DMS153 treated with DMSO at 0.1 percent for 48 hours (cell line): ENCODE data around the gene CNOT6.

Experiments used
- DNase-seq: peaks from one replicate; lab custom pipeline; 2025; ENCODE audit not compliant: unreplicated experiment; lab: John Stamatoyannopoulos, UW

CNOT6 gene

DNA sequence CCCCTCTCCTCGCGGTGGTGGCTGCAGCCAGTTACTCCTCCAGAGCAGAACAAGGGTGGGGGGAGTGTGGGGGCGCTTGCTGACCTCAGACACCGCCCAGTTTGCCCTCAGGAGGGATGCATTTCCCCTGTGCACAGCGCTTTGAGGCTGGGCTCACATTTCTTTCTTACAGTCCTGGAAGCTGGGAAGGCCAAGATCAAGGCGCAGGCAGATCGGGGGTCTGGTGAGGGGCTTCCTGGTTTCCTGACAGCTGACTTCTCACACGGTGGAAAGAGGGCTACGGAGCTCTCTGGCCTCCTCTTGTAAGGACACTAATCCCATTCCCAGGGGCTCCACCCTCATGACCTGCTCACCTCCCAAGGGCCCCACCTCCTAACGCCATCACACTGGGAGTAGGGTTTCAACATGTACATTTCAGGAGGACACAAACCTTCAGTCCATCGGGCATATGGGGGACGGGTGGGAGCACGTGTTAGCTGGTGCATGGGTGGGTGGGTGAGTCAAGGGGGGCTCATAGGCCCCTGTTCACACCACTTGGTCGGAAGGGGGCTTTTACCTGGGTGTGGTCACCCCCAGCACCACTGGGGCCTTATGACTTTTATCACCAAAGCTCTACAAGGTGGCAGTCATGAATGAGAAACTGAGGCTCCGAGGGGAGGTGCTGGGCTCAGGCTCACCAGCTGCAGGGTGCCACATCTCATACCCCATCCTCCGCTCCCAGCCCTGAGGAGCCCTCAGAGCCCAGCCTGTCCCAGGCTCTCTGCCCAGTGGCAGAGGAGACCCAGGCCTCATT lies 104.8 kb downstream of the CNOT6 start:
- no peak for DNase-seq

DNA sequence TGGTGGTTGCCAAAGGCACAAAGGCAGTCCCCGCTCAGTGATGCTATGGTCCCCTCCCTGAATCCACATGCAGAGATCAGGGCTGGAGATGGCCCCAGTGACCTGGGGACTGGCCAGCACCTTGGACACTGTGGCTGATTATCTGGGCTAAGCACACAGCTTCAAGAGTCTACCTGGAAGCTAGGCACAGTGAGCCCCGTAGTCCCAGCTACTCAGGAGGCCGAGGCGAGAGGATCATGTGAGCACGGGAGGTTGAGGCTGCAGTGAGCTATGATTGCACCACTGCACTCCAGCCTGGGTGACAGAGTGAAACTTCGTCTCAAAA lies 105.4 kb downstream of the CNOT6 start:
- DNase-seq = no peak

DNA sequence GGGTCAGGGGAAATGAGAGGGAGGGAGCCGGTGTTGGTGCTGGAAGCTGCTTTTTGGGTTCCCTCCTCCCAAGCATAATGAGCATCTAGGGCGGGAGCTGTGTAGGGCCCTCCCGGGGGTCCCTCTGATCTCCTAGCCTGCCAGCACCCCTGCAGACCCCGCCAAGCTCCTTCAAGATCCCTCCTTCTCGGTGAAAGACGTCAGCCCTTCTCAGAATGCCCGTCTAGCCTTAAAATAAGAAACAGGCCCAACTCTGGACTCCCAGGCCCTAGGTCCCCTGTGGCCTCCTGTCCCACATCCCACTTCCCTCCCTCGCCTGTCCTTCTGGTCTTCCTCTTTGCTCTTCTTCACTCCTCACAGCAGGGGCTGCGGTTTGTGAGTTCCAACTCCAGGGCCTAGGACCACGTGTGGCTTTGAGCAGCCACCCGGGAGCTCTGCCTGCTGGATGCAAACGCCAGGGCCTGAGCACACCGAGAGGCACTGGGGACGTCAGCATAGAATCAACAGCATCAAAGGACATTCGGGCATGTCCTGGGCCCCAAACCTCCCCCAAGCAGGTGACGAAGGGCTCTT lies 105.9 kb downstream of the CNOT6 start:
- no peak for DNase-seq

DNA sequence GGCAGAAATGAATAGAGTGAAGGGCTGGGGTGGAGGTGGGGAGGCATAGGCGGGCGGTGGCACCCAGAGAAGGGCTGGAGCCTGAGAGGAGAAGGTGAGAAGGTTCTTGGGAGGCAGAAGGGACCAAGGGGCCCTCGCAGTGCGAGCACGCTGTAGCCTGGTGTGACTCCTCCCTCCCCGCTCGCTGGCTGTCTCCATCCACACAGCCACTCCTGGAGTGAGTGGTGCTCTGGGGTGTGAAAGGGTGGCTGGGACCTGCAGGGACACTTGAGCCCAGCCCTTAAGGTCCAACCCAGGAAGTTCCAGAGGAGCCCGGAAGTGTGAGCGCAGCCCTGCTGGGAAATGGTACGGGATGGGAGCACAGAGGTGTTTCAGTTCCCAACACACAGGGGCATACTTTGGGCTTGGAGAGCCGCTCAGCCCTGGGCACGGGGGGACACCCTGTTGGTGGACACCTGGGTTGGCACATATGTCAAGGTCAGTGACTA lies 106.4 kb downstream of the CNOT6 start:
- DNase-seq = no peak

DNA sequence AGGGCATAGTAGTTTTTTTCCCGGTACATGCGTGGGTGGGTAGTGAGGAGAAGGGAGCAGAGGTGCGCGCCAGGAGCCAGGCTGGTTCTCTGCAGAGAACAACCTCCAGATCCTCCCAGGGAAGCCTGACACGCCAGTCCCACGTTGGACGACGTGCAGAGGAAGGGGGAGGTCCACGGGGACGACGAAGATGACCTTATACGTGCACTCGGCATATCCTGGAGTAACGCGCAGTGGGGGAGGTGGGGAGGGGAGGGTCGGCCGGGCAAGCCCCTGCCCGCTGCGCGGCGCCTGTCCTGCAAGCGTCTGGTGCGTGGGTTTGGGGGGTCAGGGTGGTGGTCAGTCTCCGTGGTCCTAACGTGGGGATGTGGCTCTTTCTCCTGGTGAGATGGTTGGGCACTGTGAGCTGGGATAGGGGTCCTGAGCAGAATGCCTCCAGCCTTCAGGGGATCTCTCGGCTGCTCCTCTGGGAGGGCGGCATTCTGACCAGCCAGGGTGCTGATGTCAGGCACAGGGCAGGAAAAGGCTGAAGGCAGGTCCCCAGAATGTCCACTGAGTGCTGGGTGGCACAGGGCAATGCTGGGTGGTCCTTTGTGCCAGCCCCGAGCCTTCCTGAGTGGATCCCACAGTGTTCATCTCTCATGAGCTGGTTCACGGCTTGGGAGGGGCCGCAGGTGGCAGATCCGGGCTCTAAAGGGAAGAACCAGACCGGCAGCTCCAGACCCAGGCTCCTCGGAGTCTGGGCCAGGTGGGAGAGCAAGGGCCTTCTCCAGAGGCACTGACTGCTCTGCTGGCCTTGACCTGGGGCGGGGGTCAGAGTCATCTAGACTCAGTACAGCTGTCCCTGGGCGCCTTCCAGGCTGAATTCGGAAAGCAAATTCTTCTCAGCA lies 107.7 kb downstream of the CNOT6 start:
- no peak for DNase-seq

DNA sequence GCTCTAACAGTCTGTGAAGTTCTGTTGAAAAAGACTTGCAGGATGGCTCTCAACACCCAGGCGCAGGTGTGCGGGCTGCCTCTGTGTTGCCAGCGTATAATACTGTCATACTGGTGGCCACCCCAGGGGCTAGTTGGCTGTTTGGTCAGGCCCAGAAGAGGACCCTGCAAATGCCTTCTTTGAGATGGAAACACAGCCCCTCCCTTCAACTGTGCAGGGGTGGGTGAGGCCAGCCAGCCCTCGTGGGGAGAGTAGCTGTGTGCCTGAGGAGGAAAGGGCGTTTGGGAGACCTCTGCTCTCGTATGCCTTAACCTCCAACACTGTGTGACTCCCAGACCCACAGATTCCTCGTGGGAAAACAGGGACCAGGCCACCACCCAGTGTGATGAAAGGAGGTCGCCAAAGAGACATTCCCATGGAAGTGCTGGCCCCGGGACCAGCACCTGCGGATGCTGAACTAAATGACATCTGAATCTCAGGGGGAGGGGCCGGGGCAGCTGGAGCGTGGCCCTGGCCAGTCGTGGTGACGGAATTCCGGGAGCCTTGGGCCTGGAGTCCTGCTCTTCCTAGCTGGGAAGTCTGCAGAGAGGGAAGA lies 108.4 kb downstream of the CNOT6 start:
- no peak for DNase-seq

DNA sequence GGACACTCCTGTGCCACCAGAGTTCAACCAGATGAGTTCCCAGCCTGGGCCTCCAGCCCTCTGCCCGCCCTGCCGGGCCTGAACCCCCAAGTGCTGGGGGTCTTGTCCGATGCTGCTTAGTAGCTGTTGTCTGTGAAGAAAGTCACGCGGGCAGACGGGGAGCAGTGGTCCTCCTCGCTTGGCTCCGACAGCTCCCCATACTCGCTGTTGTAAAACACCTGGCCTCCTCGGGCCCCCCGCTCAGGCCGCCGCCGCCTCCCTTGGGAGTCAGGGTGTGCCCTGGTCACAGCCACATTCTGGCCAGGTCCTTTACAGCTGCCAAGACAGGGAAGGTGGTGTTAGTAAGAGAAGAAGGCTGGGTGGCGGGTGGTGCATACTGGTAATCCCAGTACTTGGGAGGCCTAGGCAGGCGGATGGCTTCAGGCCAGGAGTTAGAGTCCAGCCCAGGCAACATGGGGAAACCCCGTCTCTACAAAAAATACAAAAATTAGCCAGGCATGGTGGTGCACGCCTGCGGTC lies 109.0 kb downstream of the CNOT6 start:
- no peak for DNase-seq

DNA sequence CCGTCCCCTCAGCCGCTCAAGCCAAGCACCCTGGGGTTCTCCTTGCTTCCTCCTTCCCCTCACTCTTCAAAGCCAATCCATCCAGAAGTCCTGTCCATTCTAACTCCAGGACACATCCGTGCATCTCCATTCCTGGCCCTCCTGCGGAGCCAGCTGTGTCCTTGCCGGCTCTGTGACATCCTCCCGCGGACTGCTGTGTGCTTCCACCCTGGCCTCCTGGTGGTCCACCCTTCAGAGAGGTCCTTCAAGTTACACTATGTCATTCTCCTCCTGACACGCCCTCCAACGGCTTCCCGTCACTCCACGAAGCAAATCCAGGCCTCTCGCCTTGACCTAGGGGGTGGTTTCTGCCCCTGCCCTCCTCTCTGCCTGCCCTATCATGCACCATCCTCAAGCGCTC lies 110.1 kb downstream of the CNOT6 start:
- DNase-seq = no peak

DNA sequence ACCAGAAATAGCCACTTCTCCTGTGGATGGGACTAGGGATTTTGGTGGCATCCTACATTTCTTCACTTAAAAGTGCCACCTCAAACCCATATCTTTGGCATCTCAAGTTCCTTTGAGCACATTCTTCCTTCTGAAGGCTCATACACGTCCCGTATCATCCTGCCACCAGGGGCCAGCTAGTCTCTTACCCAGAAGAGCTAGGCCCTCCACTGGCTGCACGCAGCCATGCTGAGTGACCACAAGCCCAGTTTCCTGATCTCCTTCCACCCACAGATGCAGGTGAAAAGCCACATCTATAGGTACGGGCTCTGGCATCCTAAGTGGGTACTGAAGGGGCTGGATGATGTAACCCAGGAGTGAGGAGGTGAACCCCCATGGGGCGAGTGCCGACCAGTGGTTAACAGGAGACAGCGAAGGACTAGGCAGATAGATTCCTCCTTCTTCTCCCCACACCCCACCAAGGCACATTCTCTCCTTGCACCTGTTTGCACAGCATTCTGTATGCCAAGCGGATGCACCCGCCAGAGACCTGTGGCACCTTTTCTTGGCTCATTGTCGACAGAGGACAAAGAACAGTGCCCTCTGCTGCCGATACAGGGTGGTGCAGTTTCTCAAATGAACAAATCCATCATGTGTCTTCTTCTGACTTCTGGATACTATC lies 111.5 kb downstream of the CNOT6 start:
- no peak for DNase-seq

DNA sequence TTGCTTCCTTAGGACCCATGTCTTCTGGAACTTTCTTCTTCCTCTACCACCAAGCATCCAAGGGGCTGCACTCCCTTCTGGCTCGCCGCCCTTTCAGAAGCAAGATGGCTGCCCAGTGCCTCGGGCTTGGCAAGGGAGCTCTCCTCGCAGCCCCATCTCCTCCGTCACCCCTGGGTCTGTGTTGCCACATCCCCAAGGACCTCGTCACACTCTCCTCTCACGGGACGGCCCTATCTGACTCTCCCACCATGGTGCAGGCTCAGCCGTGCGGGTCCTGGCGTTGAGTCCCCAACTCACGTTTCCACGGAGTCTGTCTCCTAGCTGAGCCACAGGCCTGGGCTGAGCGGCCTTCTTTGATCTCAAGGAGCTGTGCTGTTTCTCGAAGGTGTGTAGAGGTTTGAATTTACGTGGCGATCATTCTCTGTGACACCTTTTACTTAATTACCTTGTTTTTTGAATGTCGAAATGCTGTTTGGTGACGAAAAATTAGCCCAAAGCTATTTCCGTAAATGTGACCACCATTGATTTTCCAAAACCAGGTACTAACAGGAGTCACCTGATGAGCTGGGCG lies 112.1 kb downstream of the CNOT6 start:
- DNase-seq = no peak

DNA sequence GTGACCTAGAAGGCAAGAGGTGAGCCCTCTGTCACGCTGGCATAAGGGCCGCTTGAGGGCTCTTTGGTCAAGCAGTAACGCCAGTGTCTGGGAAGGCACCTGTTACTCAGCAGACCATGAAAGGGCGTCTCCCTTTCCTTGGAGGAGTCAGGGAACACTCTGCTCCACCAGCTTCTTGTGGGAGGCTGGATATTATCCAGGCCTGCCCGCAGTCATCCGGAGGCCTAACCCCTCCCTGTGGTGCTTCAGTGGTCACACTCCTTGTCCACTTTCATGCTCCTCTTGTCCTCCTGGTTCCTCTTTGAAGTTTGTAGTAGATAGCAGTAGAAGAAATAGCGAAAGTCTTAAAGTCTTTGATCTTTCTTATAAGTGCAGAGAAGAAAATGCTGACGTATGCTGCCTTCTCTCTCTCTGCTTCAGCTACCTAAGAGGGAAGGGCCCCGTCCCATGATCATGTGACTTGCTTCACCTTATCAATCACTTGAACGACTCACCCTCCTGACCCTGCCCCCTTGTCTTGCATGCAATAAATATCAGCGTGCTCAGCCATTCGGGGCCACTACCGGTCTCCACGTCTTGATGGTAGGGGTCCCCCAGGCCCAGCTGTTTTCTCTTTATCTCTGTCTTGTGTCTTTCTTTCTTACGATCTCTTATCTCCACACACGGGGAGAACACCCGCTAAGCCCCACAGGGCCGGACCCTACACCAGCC lies 113.8 kb downstream of the CNOT6 start:
- no peak for DNase-seq

DNA sequence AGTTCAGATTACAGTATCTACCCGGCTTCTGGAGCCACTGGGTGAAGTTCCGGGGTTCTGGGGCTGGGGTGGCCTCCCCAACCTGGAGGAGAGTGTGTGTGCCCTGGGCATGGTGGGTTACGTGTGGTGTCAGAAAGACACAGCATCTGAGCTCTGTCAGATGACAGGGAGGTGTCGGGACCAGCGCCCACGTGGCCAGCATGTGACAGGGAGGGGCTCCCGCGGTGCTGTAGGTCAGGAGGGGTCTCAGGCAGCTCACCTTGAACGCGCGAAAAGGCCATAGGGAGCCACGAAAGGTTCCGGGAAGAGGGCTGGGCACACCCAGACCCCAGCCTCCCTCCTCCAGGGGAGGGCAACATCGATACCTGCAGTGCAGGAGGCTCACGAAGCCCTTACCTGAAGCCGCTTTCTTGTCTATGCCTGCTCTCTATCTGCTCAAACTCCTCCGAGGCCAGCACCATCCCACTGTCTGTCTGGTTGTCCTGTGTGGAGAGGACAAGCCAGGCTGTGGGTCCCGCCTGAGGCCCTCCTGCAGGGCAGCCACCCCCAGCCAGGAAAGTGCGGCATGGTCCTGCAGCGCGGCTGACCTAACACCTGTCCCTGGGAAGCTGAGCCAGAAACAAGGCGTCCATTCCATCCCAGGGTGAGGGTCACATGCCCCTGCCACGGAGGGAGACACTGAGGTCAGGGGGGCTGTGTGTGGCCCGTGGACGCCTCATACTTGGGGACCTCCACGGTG lies 114.6 kb downstream of the CNOT6 start:
- DNase-seq = no peak

DNA sequence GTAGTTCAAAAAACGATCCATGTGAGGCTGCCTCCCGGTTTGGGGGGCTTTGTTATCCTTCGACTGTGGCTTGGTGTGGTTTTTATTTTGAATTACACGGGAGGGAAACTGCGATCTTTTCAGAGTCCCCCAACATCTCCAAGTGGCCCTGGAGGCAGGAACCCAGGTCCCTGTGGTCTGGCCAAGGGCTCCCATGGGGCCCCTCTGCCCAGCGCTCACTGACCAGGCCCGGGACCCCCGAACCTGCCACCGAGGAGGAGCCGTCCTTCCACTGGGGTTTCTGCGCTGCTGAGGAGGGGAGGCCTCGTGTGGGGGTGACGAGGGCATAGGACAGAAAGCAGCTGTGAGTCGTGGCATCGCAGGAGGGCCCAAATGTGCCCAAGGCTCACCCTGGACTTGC lies 115.2 kb downstream of the CNOT6 start:
- no peak for DNase-seq

DNA sequence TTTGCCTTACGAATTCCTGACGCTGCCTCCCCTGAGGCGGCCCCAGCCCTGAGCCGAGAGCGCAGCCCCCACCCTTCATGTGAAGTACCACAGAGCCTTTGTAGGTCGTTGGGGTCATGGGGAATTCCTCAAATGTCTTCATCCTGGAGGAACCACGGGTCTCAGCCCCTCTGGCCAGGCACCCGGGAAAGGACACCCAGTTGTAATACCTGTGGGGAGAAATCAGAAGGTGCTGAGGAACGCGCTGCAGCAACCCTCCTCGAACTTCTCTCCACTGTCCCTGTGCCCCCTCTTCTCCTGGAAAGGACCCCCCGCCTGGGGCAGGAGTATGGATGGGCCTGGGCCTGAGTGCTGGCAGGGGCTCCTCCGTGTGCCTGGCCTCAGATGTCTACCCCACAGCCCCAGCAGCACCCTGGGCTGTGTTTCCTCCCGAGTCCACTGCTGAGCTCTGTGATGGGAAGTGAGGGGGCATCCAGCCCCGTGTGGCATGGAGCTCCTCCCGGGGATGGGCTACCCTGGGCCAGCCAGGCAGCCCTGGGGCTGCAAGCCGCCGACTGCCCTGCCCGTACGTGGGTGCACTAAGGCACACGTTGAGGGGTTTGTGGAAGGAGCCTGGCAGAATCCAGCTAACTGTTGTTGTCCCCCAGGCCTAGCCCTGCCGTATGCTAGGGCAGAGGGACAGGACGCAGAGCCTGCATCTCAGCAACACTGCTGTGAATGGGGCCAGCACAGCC lies 115.8 kb downstream of the CNOT6 start:
- DNase-seq = no peak

DNA sequence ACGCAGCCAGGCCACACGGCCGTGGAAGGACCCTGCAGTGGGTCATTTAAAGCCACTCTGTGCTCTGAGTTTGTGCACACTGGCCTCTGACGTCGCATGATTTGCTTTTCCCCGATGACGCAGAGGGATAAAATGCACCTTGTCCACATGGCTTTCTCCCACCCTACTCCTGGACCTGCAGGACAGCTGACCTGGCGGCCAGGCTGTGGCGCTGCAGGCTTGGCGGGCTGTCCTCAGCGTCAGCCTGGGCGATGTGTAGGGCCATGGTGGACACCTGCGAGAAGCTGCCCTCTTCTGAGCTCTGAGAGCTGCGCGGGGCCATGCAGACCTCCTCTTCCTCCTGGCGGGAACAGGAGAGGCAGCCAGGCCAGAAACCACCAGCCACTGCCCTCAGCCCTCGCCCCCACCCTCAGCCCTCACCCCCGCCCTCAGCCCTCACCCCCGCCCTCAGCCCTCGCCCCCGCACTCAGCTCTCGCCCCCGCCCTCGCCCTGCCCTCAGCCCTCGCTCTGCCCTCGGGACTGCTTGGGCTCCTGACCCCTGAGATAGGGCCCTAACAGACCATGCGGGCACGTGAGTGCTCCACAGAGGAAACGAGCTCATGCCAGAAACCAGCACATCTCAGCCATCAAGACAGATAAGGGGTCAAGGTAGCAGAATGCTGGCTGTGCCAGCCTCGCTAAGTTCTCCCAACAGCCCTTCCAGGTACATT lies 117.1 kb downstream of the CNOT6 start:
- no peak for DNase-seq

DNA sequence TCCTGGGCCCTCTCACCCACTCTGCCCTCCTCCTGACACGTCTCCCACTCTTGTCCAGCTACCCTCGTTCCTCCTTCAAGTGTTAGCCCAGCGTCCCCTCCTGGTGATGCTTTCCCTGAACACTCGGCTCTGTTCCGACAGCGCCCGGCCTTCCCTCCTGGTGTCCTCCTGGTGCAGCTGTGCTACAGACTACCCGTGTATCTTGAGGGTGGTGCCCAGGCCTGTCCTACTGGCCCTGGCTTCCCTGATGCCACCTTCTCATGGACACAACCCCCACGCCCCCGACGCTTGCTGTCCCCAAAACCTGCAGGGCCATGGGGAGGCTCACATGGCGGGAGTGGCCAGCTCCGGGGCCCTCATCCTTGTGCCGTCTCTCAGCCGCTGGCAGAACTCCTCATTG lies 118.5 kb downstream of the CNOT6 start:
- DNase-seq = no peak

DNA sequence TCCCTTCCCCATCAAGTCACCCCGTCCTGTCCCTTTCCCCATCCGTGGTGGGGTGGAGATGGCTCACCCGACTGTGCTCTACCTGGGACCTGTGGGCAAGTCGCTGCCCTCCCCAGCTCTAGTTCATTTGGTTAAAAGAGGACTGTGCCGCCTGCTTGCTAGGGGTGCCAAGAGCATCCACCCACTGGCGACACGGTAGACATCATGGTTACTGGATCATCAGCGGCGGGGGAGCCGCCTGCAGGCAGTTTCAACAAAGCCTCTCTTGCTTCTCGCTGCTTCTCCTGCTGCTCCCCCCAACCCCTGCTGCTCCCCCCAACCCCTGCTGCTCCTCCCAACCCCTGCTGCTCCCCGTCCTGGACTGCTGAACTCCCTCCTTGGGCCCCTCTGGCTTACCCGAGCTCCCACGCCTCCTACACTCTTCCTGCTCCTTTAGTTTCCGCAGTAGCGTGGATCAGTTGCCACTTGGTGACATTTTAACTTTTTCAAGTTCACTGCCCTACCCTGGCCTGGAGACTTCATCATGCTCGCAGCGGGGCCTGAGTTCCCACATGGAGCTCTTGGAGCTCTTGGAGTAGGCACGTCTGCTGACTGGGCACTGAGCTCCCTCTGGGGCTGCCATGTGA lies 119.1 kb downstream of the CNOT6 start:
- DNase-seq = no peak
